CD14-positive monocyte (primary cell): ENCODE results near the gene RITA1. TPM values are rescaled to one million over a fixed set of nuclear protein-coding genes. Genes with fewer than 3 reads are reported as not detected.

Experiments used
- DNase-seq, 3 donors: peaks; one replicate each; pipeline ENCODE4 v3.0.0-alpha.2; 2011 to 2022
- H2AFZ ChIP-seq: 2 replicates; pipeline ENCODE4 v1.6.0; 2012; ENCODE audit warnings: mild to moderate bottlenecking, low read depth, low read length, inconsistent platforms; ENCODE audit not compliant: insufficient read depth, poor library complexity, severe bottlenecking
- H3K27ac ChIP-seq, 2 donors: 1 replicate in 1 of 2; 2 replicates in 1 of 2; pipeline ENCODE4 v1.5.1; 2012 to 2013; ENCODE audit warnings: low read length in 2 of 2, control low read depth in 1 of 2, inconsistent platforms in 1 of 2, low read depth in 1 of 2, mild to moderate bottlenecking in 1 of 2
- H3K27me3 ChIP-seq, 2 donors: one replicate each; pipeline versions ENCODE4 v1.6.0 to v1.6.1; 2011 to 2013; ENCODE audit warnings: low read length in 2 of 2; ENCODE audit not compliant: control insufficient read depth in 2 of 2, insufficient read depth in 2 of 2
- H3K36me3 ChIP-seq, 2 donors: replicated peaks in 1 of 2; 1 replicate in 1 of 2; 2 replicates in 1 of 2; pipeline versions ENCODE4 v1.5.1 to v1.6.1; 2012 to 2013; ENCODE audit warnings: low read length in 2 of 2, control low read depth in 1 of 2, inconsistent platforms in 1 of 2, mild to moderate bottlenecking in 1 of 2; ENCODE audit not compliant: insufficient read depth in 2 of 2, control insufficient read depth in 1 of 2
- H3K4me1 ChIP-seq, 2 donors: 1 replicate in 1 of 2; 2 replicates in 1 of 2; pipeline versions ENCODE4 v1.5.1 to v1.6.1; 2012 to 2013; ENCODE audit warnings: low read length in 2 of 2, control low read depth in 1 of 2, inconsistent platforms in 1 of 2, mild to moderate bottlenecking in 1 of 2, moderate library complexity in 1 of 2; ENCODE audit not compliant: insufficient read depth in 2 of 2, control insufficient read depth in 1 of 2
- H3K4me2 ChIP-seq: replicated peaks from 2 replicates; pipeline ENCODE3; 2012; ENCODE audit warnings: low read length, moderate library complexity, mild to moderate bottlenecking; ENCODE audit not compliant: poor library complexity, severe bottlenecking; ENCODE audit errors: extremely low read depth
- H3K4me3 ChIP-seq, 3 experiments: fragments of 200-600 bp in 1 of 3; sonication (generic) in 1 of 3; replicated peaks in 1 of 3; 1 replicate in 2 of 3; 2 replicates in 1 of 3; pipeline ENCODE4 v1.5.1; 2011 to 2013; ENCODE audit warnings: low read length in 3 of 3, mild to moderate bottlenecking in 3 of 3, control low read depth in 2 of 3, low read depth in 2 of 3, inconsistent platforms in 1 of 3, moderate library complexity in 1 of 3
- H3K79me2 ChIP-seq: 2 replicates; pipeline ENCODE4 v1.6.0; 2012; ENCODE audit warnings: mild to moderate bottlenecking, control low read depth, inconsistent platforms, low read length, moderate library complexity; ENCODE audit not compliant: insufficient read depth
- H3K9ac ChIP-seq: 2 replicates; pipeline ENCODE4 v1.6.0; 2017; ENCODE audit warnings: low read length, mild to moderate bottlenecking; ENCODE audit not compliant: insufficient read depth, poor library complexity, severe bottlenecking
- H3K9me3 ChIP-seq, 2 donors: replicated peaks in 1 of 2; 1 replicate in 1 of 2; 2 replicates in 1 of 2; pipeline versions ENCODE4 v1.5.1 to v1.6.1; 2012 to 2013; ENCODE audit warnings: low read length in 2 of 2, control low read depth in 1 of 2; ENCODE audit not compliant: control insufficient read depth in 1 of 2, insufficient read depth in 1 of 2
- H4K20me1 ChIP-seq: 2 replicates; pipeline ENCODE4 v1.6.0; 2012; ENCODE audit warnings: mild to moderate bottlenecking, low read length, control low read depth, moderate library complexity; ENCODE audit not compliant: insufficient read depth
- H3K27ac Mint-ChIP-seq, 7 donors: one replicate each; pipeline ENCODE4 v1.8.0; 2020; ENCODE audit warnings: mild to moderate bottlenecking in 7 of 7, mixed read lengths in 7 of 7, moderate library complexity in 6 of 7, inconsistent platforms in 2 of 7
- H3K27me3 Mint-ChIP-seq, 3 donors: one replicate each; pipeline ENCODE4 v1.8.0; 2021 to 2022; ENCODE audit warnings: low read depth in 3 of 3, mild to moderate bottlenecking in 3 of 3, mixed read lengths in 3 of 3, moderate library complexity in 3 of 3, inconsistent platforms in 1 of 3
- H3K36me3 Mint-ChIP-seq, 2 donors: one replicate each; pipeline ENCODE4 v1.8.0; 2020; ENCODE audit warnings: mixed read lengths in 2 of 2, inconsistent platforms in 1 of 2, mild to moderate bottlenecking in 1 of 2
- H3K4me1 Mint-ChIP-seq: one replicate; pipeline ENCODE4 v1.8.0; 2020; ENCODE audit warnings: mild to moderate bottlenecking, mixed read lengths
- H3K4me3 Mint-ChIP-seq, 2 donors: one replicate each; pipeline ENCODE4 v1.8.0; 2020; ENCODE audit warnings: mild to moderate bottlenecking in 2 of 2, mixed read lengths in 2 of 2, moderate library complexity in 1 of 2
- H3K9me3 Mint-ChIP-seq, 7 donors: one replicate each; pipeline ENCODE4 v1.8.0; 2020 to 2022; ENCODE audit warnings: mixed read lengths in 7 of 7, mild to moderate bottlenecking in 6 of 7, moderate library complexity in 6 of 7, inconsistent platforms in 2 of 7
- CTCF ChIP-seq: fragments of 200-600 bp; IDR thresholded peaks from one replicate; pipeline ENCODE4 v1.8.0; 2022; ENCODE audit warnings: antibody characterized with exemption, mild to moderate bottlenecking
- WGBS: methylation state at CpG from one replicate; pipeline ENCODE4 v1.1.5; 2013; ENCODE audit warnings: missing lambda C conversion rate; ENCODE audit not compliant: insufficient coverage; 5-methylcytosine and 5-hydroxymethylcytosine counted together
- intact Hi-C, 2 donors: fragments of 100-400 bp; cut with micrococcal nuclease; formaldehyde crosslinking; loops; one replicate each; pipeline versions ENCODE4 v1.15.0 to v1.15.1; 2023
- polyA minus RNA-seq: library from RNA; depleted of rRNA, polyadenylated mRNA; stranded (reverse); fragments of >200 nt; gene quantifications from 2 replicates; pipeline ENCODE4 v1.2.3, GENCODE V29; 2012
- polyA plus RNA-seq, 3 donors: library from polyadenylated mRNA; depleted of rRNA in 1 of 3; unstranded in 2 of 3; stranded (reverse) in 1 of 3; fragments of 300-500 nt in 2 of 3; fragments of >200 nt in 1 of 3; fragmentation: Illumina TruSeq in 2 of 3; gene quantifications; 1 replicate in 2 of 3; 2 replicates in 1 of 3; pipeline ENCODE4 v1.2.3, GENCODE V29; 2012 to 2021
- total RNA-seq, 12 experiments: library from RNA in 1 of 12; stranded (reverse) in 1 of 12; fragments of 120-200 nt in 1 of 12; gene quantifications; one replicate each; pipeline ENCODE4 v1.2.4 and lab custom pipeline; 2013 to 2026; ENCODE audit warnings: mixed read lengths in 6 of 12, inconsistent platforms in 1 of 12

The RITA1 gene
- 14.4 TPM for total RNA-seq (2013)
- polyA plus RNA-seq = 10 to 100 TPM in 2 of 3 donors, 1 to 10 TPM in 1; 4.9 to 17.6 (median 16.4) TPM
- 9.3 and 15.4 TPM in 2 replicates for polyA minus RNA-seq
- total RNA-seq (lab: John Stamatoyannopoulos, UW) = 1.0 to 8.5 (median 4.4) reads per million in 11 experiments

- peaks cover 0 to 3% (median 0%) of the 10 kb centered on the region in 3 donors for H3K27me3 Mint-ChIP-seq
- Histone ChIP-seq H3K27ac (peak within 1 kb of the TSS; percentile 82 to 98), H3K36me3 (peaks cover 14 to 26% of the 10 kb centered on the region in 2 donors), H3K9me3 (no peaks in the 10 kb centered on the region), H4K20me1 (peaks cover 29% of the 10 kb centered on the region), H3K27me3 (no peaks in the 10 kb centered on the region), H3K4me2 (peak within 1 kb of the TSS; percentile 94), H3K79me2 (peaks cover 69% of the 10 kb centered on the region), H3K9ac (peak within 1 kb of the TSS; percentile 99), H3K4me3 (peak within 1 kb of the TSS; percentile 77 to 94 (median 83)), H2AFZ (peak within 1 kb of the TSS; percentile 99), H3K4me1 (peaks cover 18 to 34% of the 10 kb centered on the region in 2 donors)
- TF ChIP-seq CTCF = no peak
- H3K4me1 Mint-ChIP-seq = peaks cover 30% of the 10 kb centered on the region
- peaks cover 0 to 2% (median 0%) of the 10 kb centered on the region in 7 donors for H3K9me3 Mint-ChIP-seq
- H3K36me3 Mint-ChIP-seq = peaks cover 25 to 45% of the 10 kb centered on the region in 2 donors
- intact Hi-C loops = loop anchor here in 1 of 2 donors (10.0 kb wide), 1 partner anchor 281 kb away; the partner anchor contains the start of gene OAS1
- peak within 1 kb of the TSS; percentile 83 to 91 (median 89) for H3K27ac Mint-ChIP-seq
- under 1% methylated on average over 84 of the region's 89 CpGs for WGBS
- peak within 1 kb of the TSS; percentile 90 to 96 for H3K4me3 Mint-ChIP-seq
- DNase-seq = peak; percentile 65 to 78 (median 74)
Observed at GRCh38 chr12:113185180-113186032, at the start of gene RITA1, which contains the start of gene DDX54. TSS of gene RITA1 (plus strand) at chr12:113185721. CDS start at chr12:113186747, 1,026 bp downstream. TSS of gene DDX54 (minus strand) at chr12:113185478. CDS start at chr12:113185451, 27 bp downstream.
